CD4-positive, alpha-beta T cell treated with Interleukin-4 for 4 hours (primary cell): ENCODE data around the gene PIGR.

Experiments used
- DNase-seq: peaks from one replicate; pipeline ENCODE4 v3.0.0-alpha.2; 2020

PIGR gene

DNA sequence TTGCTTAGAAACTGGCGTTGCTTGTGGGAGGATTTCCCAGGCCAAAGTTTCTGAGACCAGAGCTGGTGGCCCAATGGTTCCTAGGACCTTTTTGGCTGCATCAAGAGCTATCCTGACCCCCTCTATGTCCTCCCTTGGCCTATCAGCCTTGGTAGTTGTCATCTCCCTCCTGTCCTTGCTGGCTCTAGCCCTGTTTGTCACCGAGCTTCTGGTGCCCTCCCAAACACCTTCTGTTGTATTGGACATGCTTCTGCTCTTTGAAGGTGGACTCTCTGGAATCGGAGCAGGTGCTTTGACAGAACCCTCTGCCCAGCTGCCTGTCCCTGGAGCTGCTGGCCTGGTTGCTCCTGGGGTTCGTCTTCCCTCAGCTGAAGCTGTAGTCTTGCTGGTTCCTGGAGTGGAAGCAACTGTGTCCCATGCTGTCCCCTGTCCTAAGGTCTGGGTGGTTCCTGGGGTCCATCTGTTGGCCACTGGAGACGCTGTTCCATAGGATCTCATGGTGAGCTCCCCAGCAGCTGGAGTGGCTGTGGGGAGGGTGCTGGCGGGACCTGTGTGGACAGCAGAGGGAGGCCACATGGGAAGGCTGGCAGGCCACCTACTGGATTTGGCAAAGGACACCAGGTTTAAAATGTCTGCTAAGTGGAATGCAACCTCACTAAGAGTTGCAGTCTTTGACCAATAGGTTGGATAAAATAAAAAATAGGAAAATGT, 14.6 kb upstream of the PIGR start:
- no peak for DNase-seq

- DNase-seq = no peak
These were observed 11.9 kb upstream of the PIGR start for GRCh38 chr1:206958144-206958543.

- no peak for DNase-seq
These were observed 11.4 kb upstream of the PIGR start for GRCh38 chr1:206957639-206958038.

DNA sequence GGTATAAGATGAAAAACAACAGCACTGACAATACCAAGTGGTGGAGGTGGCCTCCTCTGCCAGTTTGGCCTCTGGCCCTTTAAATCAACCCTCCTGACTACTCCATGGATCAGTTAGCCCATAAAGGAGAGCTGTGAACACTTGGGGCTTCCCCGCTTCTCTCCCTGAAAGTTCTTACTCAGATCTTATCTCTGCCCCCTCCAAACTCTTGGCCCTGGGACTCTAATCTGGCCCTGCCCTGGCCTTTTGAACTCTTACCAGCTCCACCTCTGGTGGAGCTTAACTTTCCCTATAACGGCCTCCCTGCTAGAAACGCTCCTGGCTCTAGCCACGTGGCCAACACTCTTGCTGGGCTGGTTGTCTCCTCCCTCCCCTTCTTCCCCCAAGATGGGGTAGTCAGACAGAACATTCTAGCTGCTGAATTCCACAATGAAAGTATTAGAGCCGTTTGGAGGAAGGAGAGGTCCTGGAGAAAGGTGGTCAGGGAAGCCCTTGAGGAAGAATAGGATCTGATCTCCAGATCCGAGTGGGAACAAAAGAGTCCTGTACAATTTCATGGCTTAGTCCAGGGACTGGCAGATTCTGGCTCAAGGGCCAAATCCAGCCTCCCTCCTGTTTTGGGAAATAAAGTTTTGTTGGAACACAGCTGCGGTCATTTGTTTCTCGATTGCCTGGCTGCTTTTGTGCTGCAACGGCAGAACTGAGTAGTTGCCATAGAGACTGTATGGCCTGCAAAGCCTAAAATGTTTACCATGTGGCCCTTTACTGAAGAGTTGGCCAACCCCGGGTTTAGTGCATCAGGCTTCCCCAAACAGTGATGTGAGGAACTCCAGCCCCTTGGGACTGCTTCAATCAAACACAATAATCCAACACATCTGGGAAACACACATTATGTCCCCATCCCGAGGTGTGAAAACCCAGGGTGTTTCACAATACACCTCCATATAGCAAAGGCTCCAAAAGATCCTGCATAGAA, 9.5 kb upstream of the PIGR start:
- DNase-seq = no peak

DNA sequence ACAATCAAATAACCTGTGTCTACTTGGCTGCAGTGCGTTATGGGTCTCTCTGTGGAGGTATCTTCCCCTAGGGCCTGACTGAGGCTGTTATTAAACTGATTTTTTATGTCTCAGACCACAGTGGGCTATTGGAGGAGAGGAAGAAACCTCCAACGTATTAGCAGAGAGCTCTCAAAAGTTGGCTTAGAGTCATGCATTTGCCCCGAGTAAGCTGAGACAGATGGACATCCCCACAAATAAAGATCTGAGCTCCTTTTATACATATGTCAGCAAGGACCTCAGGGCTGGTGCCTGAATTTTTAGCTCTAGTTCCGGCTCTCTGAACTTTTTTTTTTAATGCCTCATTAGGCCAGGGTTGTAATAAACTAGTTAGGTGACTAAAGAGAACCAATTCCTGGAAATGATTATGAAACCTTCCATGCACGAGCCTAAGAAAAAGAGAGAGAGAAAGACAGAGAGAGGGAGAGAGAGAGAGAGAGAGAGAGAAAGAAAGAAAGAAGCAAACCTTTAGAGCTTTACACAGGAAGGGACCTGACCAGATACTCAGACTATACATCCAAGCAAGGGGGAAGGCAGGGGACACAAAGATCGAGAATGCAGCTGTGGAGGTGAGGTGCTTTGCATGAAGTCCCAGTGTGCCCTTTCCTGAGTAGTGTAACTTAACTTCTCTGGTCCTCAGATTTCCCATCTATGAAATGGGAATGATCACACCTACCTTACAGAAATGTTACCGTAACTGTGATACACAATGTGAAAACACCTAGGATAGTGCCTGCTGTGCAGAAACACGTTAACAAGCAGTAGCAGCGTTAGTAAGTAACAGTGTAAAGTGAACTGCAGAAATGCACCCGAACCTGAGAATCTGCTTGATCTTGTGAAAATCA, 8.4 kb upstream of the PIGR start:
- DNase-seq = no peak

GRCh38 chr1:206953626-206954025, 7.4 kb upstream of the PIGR start:
- DNase-seq = no peak

DNA sequence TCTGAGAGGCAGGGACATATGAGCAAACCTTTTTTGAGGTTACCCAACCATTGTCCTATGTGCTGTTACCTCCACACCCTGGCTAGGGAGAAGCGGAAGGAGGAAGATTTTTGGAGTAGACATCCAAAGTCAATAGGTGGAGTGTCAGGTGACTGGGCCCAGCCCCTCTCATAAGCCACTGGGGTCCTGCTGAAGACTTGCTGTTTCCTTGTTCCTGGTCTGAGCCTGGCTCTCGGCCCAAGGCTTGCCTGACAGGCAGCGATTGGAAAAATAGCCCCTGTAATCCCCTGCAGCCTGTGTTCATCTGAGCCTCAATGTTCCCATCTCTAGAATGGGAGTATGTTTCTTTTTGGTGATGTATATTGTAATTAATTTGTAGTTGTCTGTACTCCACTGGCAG, 6.9 kb upstream of the PIGR start:
- DNase-seq = no peak

DNA sequence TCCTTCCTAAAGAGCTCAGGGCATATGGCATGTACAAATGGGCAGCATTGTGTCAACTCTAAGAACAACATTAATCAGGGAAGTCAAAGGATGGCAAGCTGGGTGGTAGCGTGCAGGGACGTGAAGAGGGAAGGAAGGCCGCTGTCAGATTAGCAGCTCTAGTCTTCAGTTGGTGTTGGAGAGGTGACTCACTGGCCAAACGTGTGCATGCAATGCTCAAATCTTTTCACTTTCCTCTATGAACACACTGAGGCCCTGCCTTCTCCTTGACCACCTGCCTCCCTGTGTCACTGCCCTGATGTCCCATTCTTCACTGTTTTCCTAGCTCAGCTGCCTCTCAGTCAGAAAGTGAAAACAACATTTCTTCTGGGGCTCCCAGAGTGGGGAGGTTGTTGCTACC, 5.9 kb upstream of the PIGR start:
- no peak for DNase-seq

GRCh38 chr1:206951318-206952100, 5.2 kb upstream of the PIGR start:
- DNase-seq = no peak

GRCh38 chr1:206949641-206950040, 3.4 kb upstream of the PIGR start:
- no peak for DNase-seq

- DNase-seq = no peak
These were observed 2.9 kb upstream of the PIGR start for GRCh38 chr1:206949208-206949607.

DNA sequence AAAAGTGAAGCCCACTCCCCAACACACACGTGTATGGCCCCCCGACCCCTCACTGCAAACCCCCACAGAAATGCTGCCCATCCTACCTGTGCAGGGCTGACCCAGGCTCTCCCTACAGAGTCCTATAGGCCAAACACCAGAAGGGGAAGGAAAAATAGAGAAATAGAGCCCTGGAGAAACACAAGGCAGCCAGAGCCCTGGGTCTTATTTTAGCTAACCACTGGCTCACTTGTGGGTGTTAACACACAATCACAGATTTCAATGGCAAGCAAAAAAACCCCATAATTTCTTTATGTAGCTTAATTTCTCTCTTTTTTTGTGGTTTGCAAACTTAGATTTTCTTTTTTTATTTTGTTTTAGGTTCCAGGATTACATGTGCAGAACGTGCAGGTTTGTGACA, 989 bp upstream of the PIGR start:
- DNase-seq = no peak

DNA sequence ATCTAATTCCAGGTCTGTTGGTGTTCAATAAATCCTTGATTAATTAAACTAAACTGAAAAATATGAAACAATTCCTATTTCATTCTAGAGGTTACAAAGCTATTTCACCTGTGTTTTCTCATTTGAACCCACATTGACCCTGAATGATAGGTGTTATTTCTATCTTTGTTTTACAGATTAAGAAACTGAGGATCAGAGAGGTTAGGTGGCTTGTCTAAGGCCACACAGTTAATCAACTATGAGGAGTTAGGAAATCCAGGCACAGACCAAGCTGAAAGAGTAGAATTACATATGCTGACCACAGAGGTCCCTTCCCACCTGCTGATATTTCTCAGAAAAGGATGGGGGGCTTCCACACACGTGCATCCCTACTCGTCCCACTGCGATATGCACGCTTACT, 487 bp downstream of the PIGR start:
- DNase-seq = no peak

DNA sequence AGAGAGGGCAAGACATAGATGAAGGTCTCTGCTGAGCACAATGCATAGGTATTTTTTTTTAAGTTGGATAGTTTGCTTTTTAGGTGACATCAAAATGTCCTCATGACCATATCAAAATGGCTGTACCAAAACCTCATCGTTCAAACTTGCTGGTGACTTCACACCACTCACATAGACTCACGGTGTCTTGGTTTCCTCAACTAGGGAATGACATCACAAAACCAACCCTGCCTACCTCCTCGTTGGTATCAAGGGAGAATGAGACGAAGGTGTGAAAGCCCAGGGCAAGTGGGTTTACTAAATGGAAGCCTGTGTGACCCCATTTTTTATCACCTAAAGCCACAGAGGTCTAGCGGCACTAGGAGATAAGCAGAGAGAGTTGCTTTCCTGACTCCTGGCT, 1.6 kb downstream of the PIGR start:
- peak; percentile 22 for DNase-seq

GRCh38 chr1:206941766-206942418, 4.4 kb downstream of the PIGR start:
- DNase-seq = no peak

DNA sequence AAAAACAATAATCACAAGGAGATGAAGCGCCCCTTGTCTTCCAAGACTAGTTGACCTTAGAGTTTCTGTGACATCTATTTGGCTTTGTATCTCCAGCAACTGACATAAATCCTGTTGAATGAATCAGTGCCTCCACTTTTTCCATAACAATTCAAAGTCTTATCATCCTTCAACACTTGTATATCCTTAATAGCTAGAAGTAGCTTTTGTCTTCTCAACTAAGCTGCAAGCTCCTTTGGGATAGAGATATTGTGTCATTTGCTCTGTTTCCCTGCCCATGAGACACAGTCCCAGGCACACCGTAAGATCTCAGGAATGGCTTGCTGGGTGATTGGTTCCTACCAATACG, 5.7 kb downstream of the PIGR start:
- DNase-seq = no peak

DNA sequence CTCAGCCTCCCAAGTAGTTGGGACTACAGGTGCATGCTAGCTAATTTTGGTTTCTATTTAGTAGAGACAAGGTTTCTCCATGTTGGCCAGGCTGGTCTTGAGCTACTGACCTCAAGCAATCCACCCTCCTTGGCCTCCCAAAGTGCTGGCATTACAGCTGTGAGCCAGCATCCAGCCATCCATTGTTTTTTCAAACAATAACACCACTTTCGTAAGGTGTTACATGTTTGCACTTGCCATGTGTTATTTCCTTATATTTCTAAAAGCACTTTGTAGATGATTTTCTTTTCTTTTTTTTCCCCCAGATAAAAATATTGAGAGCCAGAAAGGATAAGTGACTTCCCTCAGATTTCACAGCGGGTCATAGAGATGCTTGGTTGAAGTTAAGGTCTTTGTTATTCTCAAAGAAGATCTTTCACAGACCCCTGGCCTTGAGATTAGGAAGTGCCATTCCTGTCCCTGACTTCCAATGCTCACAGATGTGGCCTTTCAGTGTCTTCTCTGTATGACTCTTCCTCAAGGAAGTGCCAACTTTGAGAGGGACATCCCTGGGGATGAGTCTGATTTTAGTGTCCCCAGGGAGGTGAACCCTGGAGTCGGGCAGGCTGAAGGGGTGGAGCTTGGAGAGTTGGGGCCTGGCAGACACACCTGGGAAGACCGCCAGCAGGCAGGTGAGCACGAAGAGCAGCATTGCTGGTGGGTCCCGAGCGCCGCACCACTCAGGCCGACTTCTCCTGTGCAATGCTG, 6.3 kb downstream of the PIGR start:
- no peak for DNase-seq

DNA sequence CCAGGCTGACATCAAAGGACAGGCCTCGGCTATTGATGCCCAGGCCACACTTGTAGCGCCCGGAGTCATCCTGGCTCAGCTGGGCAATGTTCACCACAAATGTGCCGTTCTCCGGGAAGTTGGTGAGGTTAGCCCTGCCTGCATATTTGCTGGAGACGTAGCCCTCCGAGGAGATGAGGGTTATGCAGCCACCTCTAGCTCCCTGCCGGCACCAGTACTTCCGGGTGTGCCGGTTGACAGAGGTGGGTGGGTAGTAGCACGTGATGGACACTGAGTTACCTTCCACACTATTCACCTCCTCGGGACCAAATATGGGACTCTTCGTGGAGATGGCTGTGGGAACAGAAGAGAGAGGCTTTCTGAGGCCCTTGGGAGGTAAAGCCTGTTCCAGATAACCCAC, 7.1 kb downstream of the PIGR start:
- DNase-seq = no peak

DNA sequence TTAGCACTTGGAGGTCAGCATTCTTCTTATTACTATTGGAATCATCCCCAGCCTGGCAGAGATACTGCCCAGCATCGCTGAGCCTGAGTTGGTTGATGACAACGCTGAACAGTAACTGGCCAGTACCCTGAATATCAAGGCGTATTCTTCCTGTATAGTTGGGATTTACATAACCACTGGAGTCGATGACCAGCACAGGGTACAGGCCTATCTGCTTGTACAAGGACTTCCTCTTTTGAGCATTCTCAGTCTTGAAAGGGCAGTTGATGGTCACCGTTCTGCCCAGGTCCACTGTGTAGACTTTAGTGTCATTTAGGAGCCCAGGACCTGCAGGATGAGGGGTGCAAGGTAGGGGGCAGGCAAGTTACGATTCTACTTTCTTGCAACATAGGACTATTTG, 8.8 kb downstream of the PIGR start:
- no peak for DNase-seq

- DNase-seq = no peak
These were observed 10.7 kb downstream of the PIGR start for GRCh38 chr1:206935491-206936067.
